H9 (cell line): Measurements from ENCODE around the gene LRRC7. TPM values are rescaled to one million over a fixed set of nuclear protein-coding genes. Genes with fewer than 3 reads are reported as not detected.

Experiments used
- DNase-seq: peaks from one replicate; pipeline ENCODE4 v3.0.0-alpha.2; 2017
- H2AFZ ChIP-seq: one replicate; pipeline ENCODE4 v1.6.1; 2013; ENCODE audit warnings: mild to moderate bottlenecking, low read length, control low read depth, moderate library complexity
- H2AK5ac ChIP-seq: 2 replicates; pipeline ENCODE4 v1.6.1; 2013; ENCODE audit warnings: low read length, control low read depth, mixed read lengths; ENCODE audit not compliant: insufficient read length
- H2BK120ac ChIP-seq: one replicate; pipeline ENCODE4 v1.6.1; 2013; ENCODE audit warnings: low read depth, mild to moderate bottlenecking, low read length, control low read depth, inconsistent platforms; ENCODE audit not compliant: poor library complexity, severe bottlenecking
- H2BK12ac ChIP-seq: 2 replicates; pipeline ENCODE4 v1.6.1; 2013; ENCODE audit warnings: low read length, control low read depth, mixed read lengths, low read depth; ENCODE audit not compliant: insufficient read length
- H2BK15ac ChIP-seq: 2 replicates; pipeline ENCODE4 v1.6.1; 2013; ENCODE audit warnings: low read depth, low read length, control low read depth
- H2BK20ac ChIP-seq: one replicate; pipeline ENCODE4 v1.6.1; 2013; ENCODE audit warnings: low read depth, mild to moderate bottlenecking, low read length, control low read depth, inconsistent platforms; ENCODE audit not compliant: poor library complexity, severe bottlenecking
- H2BK5ac ChIP-seq: 2 replicates; pipeline ENCODE4 v1.6.1; 2013; ENCODE audit warnings: low read length, control low read depth, mixed read lengths; ENCODE audit not compliant: insufficient read length
- H3K14ac ChIP-seq: 2 replicates; pipeline ENCODE4 v1.6.1; 2013; ENCODE audit warnings: low read length, control low read depth; ENCODE audit not compliant: insufficient read depth
- H3K18ac ChIP-seq: 2 replicates; pipeline ENCODE4 v1.6.1; 2013; ENCODE audit warnings: low read depth, mild to moderate bottlenecking, mixed read lengths, low read length, control low read depth; ENCODE audit not compliant: insufficient read length
- H3K23ac ChIP-seq: 2 replicates; pipeline ENCODE4 v1.6.1; 2013; ENCODE audit warnings: low read length, control low read depth, mixed read lengths, low read depth; ENCODE audit not compliant: insufficient read length
- H3K23me2 ChIP-seq: 2 replicates; pipeline ENCODE4 v1.6.1; 2013; ENCODE audit warnings: low read depth, mild to moderate bottlenecking, mixed read lengths, low read length, control low read depth; ENCODE audit not compliant: insufficient read length, poor library complexity, severe bottlenecking
- H3K27ac ChIP-seq: 2 replicates; pipeline ENCODE4 v1.5.1; 2013; ENCODE audit warnings: low read length, control low read depth, mixed read lengths, low read depth; ENCODE audit not compliant: insufficient read length
- H3K27me3 ChIP-seq: 2 replicates; pipeline ENCODE4 v1.6.1; 2013; ENCODE audit warnings: low read length, control low read depth, inconsistent platforms; ENCODE audit not compliant: insufficient read depth
- H3K4ac ChIP-seq: 2 replicates; pipeline ENCODE4 v1.6.1; 2013; ENCODE audit warnings: low read depth, mild to moderate bottlenecking, control low read depth, inconsistent platforms, low read length, moderate library complexity
- H3K4me1 ChIP-seq: 2 replicates; pipeline ENCODE4 v1.6.1; 2013; ENCODE audit warnings: low read length, control low read depth, inconsistent platforms; ENCODE audit not compliant: insufficient read depth
- H3K4me2 ChIP-seq: 2 replicates; pipeline ENCODE4 v1.6.1; 2013; ENCODE audit warnings: low read length, control low read depth, mixed read lengths; ENCODE audit not compliant: insufficient read length, insufficient read depth
- H3K56ac ChIP-seq: 2 replicates; pipeline ENCODE4 v1.6.1; 2013; ENCODE audit warnings: low read depth, mild to moderate bottlenecking, mixed read lengths, low read length, control low read depth; ENCODE audit not compliant: insufficient read length
- H3K79me1 ChIP-seq: 2 replicates; pipeline ENCODE4 v1.6.1; 2013; ENCODE audit warnings: low read depth, mild to moderate bottlenecking, moderate library complexity, low read length, control low read depth, inconsistent platforms; ENCODE audit not compliant: insufficient read depth, poor library complexity, severe bottlenecking
- H3K79me2 ChIP-seq: 2 replicates; pipeline ENCODE4 v1.6.1; 2013; ENCODE audit warnings: low read length, control low read depth, inconsistent platforms; ENCODE audit not compliant: insufficient read depth
- H3K9ac ChIP-seq: 2 replicates; pipeline ENCODE4 v1.6.1; 2013; ENCODE audit warnings: low read length, control low read depth, mixed read lengths; ENCODE audit not compliant: insufficient read length; ENCODE audit errors: extremely low read depth
- H3K9me3 ChIP-seq: one replicate; pipeline ENCODE4 v1.6.1; 2013; ENCODE audit warnings: low read depth, low read length, inconsistent platforms; ENCODE audit not compliant: control insufficient read depth
- H3T11ph ChIP-seq: one replicate; pipeline ENCODE4 v1.6.1; 2013; ENCODE audit warnings: mild to moderate bottlenecking, low read length, control low read depth, inconsistent platforms
- H4K20me1 ChIP-seq: one replicate; pipeline ENCODE4 v1.6.1; 2013; ENCODE audit not compliant: control insufficient read depth, insufficient read length, insufficient read depth
- H4K5ac ChIP-seq: 2 replicates; pipeline ENCODE4 v1.6.1; 2013; ENCODE audit warnings: low read depth, mild to moderate bottlenecking, mixed read lengths, low read length, control low read depth; ENCODE audit not compliant: insufficient read length
- H4K8ac ChIP-seq: replicated peaks from 2 replicates; pipeline ENCODE4 v1.6.1; 2013; ENCODE audit warnings: low read length, control low read depth, mixed read lengths, low read depth; ENCODE audit not compliant: insufficient read length
- H4K91ac ChIP-seq: 2 replicates; pipeline ENCODE4 v1.6.1; 2013; ENCODE audit warnings: low read depth, mild to moderate bottlenecking, moderate library complexity, mixed read lengths, low read length, control low read depth; ENCODE audit not compliant: insufficient read length
- H3K27ac Mint-ChIP-seq, 3 experiments: 2 replicates in 2 of 3; 3 replicates in 1 of 3; pipeline ENCODE4 v1.8.0; 2020 to 2021; ENCODE audit warnings: mixed read lengths in 3 of 3, mild to moderate bottlenecking in 1 of 3, moderate library complexity in 1 of 3
- H3K27me3 Mint-ChIP-seq: 2 replicates; pipeline ENCODE4 v1.8.0; 2021; ENCODE audit warnings: low read depth, mild to moderate bottlenecking, moderate library complexity, mixed read lengths
- H3K36me3 Mint-ChIP-seq, 3 experiments: 2 replicates in 2 of 3; 3 replicates in 1 of 3; pipeline ENCODE4 v1.8.0; 2020 to 2021; ENCODE audit warnings: low read depth in 3 of 3, mixed read lengths in 3 of 3; ENCODE audit not compliant: insufficient read depth in 1 of 3
- H3K4me1 Mint-ChIP-seq, 2 experiments: 2 replicates each; pipeline ENCODE4 v1.8.0; 2020; ENCODE audit warnings: mixed read lengths in 2 of 2
- H3K4me3 Mint-ChIP-seq, 2 experiments: 2 replicates in 1 of 2; 3 replicates in 1 of 2; pipeline ENCODE4 v1.8.0; 2020 to 2021; ENCODE audit warnings: mild to moderate bottlenecking in 2 of 2, mixed read lengths in 2 of 2, moderate library complexity in 1 of 2
- H3K9me3 Mint-ChIP-seq, 2 experiments: 2 replicates in 1 of 2; 3 replicates in 1 of 2; pipeline ENCODE4 v1.8.0; 2020; ENCODE audit warnings: mild to moderate bottlenecking in 2 of 2, mixed read lengths in 2 of 2, moderate library complexity in 1 of 2
- WGBS: extraction: QIAGEN DNeasy Blood & Tissue Kit; methylation state at CpG from one replicate; pipeline ENCODE4 v1.1.7; 2013; ENCODE audit warnings: missing lambda C conversion rate, low lambda C conversion rate, mixed read lengths; ENCODE audit not compliant: insufficient read length; ENCODE audit errors: extremely low coverage; 5-methylcytosine and 5-hydroxymethylcytosine counted together
- total RNA-seq: library from RNA; stranded (reverse); gene quantifications from 2 replicates; pipeline ENCODE4 v1.2.1, GENCODE V29; 2021
- TF ChIP-seq, protein P1 (sequence below): fragments of 200-600 bp; sonication (generic); conservative IDR thresholded peaks from 3 replicates; pipeline ENCODE4 v1.8.0; 2021; ENCODE audit warnings: antibody characterized with exemption, mild to moderate bottlenecking

The LRRC7 gene
- total RNA-seq, 1 experiment from 2014 or later = not detected

- Histone ChIP-seq H4K91ac (no peak overlapping the region), H3K14ac (no peak overlapping the region), H3K27me3 (no peaks in the 10 kb centered on the region), H3K4me2 (no peak overlapping the region), H2BK5ac (no peak overlapping the region), H3K79me1 (no peaks in the 10 kb centered on the region), H3K18ac (no peak overlapping the region), H2BK12ac (no peak overlapping the region), H2AK5ac (no peak overlapping the region), H3T11ph (no peak overlapping the region), H3K9ac (no peak overlapping the region), H3K23ac (no peak overlapping the region), H3K27ac (no peak overlapping the region), H3K4me1 (no peaks in the 10 kb centered on the region), H3K23me2 (no peaks in the 10 kb centered on the region), H2BK20ac (no peak overlapping the region), H3K79me2 (no peaks in the 10 kb centered on the region), H2AFZ (no peak overlapping the region), H3K56ac (no peak overlapping the region), H3K9me3 (no peaks in the 10 kb centered on the region), H2BK120ac (no peak overlapping the region), H2BK15ac (no peak overlapping the region), H4K5ac (no peak overlapping the region), H4K8ac (no peak overlapping the region), H3K4ac (no peak overlapping the region), H4K20me1 (no peaks in the 10 kb centered on the region)
- Mint-ChIP-seq H3K9me3 (no peaks in the 10 kb centered on the region), H3K27ac (no peak overlapping the region), H3K4me1 (peaks cover 4 to 5% of the 10 kb centered on the region in 2 experiments; a peak in 3 of 4 replicates), H3K27me3 (no peaks in the 10 kb centered on the region), H3K36me3 (no peaks in the 10 kb centered on the region), H3K4me3 (no peak overlapping the region)
- WGBS = no CpG with 5 or more reads among the region's 1 CpG
- no peak for DNase-seq
- TF ChIP-seq, protein P1, sequence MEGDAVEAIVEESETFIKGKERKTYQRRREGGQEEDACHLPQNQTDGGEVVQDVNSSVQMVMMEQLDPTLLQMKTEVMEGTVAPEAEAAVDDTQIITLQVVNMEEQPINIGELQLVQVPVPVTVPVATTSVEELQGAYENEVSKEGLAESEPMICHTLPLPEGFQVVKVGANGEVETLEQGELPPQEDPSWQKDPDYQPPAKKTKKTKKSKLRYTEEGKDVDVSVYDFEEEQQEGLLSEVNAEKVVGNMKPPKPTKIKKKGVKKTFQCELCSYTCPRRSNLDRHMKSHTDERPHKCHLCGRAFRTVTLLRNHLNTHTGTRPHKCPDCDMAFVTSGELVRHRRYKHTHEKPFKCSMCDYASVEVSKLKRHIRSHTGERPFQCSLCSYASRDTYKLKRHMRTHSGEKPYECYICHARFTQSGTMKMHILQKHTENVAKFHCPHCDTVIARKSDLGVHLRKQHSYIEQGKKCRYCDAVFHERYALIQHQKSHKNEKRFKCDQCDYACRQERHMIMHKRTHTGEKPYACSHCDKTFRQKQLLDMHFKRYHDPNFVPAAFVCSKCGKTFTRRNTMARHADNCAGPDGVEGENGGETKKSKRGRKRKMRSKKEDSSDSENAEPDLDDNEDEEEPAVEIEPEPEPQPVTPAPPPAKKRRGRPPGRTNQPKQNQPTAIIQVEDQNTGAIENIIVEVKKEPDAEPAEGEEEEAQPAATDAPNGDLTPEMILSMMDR = no peak
Measured at GRCh38 chr1:69842326-69842725, 274.6 kb downstream of the LRRC7 start.
